Anterior cingulate cortex (tissue), 58 donors: Measurements from ENCODE around the gene CHRNB1.
"Not testable (repeated sequence)": the region's sequence is repeated elsewhere in the genome, so short reads cannot be mapped to it uniquely, and the experiment has no call there.

Experiments used
- DNase-seq, 58 donors: peaks; one replicate each; lab custom pipeline; 2025; lab: John Stamatoyannopoulos, UW

CHRNB1 gene

DNA sequence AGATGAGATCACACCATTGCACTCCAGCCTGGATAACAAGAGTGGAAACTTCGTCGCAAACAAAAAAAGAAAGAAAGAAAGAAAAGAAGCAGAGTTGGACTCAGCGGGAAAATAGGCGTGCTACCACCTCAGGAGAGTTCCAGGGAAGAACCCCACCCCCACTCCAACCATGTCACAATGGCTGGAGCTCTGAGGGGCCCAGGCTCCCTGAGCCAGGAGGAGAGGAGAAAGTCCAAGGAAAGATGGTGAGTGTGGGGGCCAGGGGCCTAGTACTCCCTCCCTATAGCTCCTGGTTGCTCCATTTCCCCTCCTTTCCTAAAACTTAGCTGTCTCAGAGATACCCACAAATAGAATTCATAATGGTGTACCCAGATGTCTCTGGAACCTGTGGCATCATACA lies 36.4 kb downstream of the CHRNB1 start, which contains the start of gene SLC35G6:
Gene SLC35G6 (plus strand): TSS at position 172 of the 400 bp plus-strand sequence. CDS start 71 bp downstream, at position 243.
- DNase-seq: not testable (repeated sequence)

DNA sequence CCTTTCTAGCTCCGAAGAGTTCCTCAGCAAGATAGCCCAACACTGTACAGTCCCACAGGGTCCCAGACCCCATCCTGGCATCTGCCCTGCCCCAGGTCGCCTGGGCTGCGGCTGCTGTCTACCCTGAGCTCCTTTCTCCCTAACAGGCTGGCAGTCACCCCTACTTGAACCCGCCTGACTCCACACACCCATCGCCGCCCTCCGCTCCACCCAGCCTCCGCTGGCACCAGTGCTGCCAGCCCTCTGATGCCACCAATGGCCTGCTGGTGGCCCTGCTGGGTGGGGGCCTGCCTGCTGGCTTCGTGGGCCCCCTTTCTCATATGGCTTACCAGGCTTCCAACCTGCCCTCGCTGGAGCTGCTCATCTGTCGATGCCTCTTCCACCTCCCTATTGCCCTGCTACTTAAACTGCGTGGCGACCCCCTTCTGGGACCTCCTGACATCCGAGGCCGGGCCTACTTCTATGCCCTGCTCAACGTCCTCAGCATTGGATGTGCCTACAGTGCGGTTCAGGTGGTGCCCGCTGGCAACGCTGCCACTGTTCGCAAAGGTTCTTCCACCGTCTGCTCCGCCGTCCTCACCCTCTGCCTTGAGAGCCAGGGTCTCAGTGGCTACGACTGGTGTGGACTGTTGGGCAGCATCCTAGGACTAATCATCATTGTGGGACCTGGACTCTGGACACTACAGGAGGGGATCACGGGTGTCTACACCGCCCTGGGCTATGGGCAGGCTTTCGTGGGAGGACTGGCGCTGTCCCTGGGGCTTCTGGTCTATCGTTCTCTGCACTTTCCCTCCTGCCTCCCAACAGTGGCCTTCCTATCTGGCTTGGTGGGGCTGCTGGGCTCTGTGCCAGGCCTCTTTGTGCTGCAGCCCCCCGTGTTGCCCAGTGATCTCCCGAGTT lies 37.2 kb downstream of the CHRNB1 start:
- not testable (repeated sequence) for DNase-seq

DNA sequence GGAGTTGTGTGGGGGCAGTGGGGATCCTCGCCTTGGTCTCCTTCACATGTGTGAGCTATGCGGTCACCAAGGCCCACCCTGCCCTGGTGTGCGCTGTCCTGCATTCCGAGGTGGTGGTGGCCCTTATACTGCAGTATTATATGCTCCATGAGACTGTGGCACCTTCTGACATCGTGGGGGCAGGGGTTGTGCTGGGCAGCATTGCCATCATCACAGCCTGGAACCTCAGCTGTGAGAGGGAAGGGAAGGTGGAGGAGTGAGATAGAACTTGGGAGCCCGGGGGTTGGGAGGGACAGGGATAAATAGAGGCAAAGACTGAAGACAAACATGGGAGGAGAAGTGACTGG lies 37.9 kb downstream of the CHRNB1 start:
- DNase-seq: not testable (repeated sequence)

DNA sequence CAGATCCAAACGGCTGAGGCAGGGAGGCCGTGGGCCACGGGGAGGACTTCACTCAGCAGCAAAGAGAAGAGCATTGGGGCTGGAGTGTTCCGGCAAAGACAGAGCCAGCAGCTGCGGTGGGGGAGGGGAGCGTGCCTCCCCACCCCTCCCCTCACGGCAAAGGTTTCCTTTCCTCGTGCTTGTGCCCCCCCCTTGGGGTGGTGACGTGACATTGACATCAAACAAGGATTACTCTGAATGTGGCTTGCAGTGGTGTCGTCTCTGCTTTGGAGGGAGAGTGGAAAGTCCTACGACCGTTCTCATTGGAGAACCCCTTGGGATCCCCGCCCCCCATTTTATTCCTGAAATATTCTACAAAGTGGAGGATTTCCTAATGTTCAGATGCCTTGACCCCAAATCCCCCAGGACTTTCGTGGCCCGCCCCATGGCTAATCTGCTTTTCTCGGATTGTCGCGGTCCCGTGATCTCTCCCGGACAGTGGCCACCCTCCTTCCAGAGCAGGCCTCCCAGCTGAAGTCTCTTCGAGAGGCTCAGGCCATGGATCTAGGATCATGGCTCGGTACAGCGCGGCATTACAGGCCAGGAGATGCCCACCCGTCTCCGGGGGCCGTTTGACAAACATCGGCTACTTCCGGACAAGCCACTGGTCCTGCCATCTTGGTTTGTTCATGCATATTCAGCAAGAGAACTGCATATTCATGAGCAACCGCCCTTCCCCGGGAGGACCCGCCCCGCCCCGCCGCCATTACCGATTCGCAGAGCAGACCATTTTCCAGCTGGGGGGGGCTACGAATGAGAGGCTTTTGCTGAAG lies 38.6 kb downstream of the CHRNB1 start:
- DNase-seq: peak; percentile 85 to 100 (median 95)

DNA sequence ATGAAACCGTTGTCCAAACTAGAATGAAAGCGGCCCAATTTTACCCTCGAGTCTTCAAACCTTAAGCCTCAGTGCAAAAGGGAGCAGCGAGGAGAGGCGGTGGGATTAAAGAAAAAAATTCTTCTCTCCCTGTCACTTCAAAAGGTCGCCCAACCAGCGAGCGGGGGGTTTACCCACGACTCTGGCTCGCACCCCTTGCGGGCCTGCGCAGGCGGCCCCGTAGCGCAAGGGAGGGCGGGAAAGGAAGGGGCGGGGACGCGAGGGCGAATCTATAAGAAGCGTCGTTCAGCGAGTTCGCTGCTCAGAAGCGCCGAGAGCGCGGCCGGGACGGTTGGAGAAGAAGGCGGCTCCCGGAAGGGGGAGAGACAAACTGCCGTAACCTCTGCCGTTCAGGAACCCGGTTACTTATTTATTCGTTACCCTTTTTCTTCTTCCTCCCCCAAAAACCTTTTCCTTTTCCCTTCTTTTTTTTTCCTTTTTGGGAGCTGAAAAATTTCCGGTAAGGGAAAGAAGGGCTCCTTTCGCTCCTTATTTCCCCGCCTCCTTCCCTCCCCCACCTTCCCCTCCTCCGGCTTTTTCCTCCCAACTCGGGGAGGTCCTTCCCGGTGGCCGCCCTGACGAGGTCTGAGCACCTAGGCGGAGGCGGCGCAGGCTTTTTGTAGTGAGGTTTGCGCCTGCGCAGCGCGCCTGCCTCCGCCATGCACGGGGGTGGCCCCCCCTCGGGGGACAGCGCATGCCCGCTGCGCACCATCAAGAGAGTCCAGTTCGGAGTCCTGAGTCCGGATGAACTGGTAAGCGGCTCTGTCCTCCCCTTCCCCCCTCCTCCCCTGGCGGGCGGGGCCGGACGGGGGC lies 39.4 kb downstream of the CHRNB1 start, which contains the start of gene POLR2A:
Gene POLR2A (plus strand): TSS at position 300 of the 852 bp plus-strand sequence.
- peak; percentile 90 to 100 (median 98) for DNase-seq

DNA sequence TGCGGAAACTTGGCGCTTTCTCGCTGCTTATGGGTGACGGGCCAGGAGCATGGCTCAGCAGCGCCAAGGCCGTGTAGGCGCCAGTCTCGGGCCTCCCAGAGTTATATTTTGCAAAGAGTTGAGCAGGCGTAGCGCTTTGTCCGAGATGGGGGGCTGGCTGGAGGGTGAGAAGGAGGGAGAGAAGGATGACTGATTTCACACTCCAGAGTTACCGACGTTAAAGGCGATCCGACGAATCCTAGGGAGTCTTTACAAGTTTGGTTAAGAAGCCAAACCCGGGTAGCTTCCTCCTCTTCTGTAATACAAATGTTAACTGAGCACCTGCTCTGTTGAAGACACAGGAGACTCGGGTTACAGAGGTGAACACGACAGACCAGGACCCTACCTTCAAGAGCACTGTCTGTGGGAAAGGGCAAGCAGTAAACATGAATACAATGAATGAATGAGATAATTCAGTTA lies 40.1 kb downstream of the CHRNB1 start:
- no peak for DNase-seq

DNA sequence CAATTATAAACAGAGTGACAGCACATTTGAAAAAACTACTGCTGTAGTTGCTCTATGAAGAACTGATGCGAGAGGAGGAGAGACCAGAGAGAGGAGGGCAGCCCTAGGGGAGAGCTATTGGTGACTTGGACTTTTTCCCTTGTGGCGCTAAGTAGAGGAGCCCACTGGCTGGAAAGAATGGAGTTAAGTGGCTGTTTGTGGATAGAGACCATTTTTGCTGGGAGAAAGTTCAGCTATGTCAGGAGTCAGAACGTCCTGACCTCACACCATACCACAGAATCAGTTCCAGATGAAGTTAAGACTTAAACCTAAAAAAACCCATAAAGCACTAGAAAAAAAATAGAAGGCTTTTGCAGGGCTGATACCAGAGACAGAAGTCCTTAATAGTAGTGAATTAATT lies 41.3 kb downstream of the CHRNB1 start:
- DNase-seq: no peak

DNA sequence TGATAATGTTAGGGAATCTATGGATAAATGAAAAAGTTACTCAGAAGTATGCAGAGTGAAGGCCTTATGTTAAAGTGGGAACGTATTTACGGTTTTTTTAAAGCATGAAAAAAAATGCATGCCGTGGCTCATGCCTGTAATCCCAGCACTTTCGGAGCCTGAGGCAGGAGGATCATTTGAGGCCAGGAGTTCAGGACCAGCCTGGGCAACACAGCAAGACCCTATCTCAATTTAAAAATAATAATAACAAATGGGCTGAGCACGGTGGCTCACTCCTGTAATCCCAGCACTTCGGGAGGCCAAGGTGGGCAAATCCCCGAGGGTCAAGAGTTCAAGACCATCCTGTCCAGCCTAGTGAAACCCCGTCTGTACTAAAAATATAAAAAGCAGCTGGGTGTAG lies 45.3 kb downstream of the CHRNB1 start:
- DNase-seq: no peak

DNA sequence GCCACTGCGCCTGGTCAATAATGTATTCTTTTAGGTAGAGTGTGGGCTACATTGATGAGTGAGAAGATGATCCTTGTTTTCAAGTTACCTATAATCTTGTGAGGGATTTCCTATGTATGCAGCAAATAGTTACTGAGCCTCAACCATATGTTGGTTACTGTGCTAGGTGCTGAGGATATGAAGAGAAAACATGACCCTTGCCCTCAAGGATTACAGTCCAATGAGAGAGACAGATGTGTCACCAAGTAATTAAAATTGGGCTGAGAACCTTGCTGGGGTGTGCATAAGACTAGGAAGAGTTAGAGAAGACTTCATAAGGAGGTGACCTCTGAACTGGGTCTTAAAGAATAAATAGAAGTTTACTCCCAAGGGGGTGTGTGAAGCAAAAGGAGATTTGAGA lies 46.7 kb downstream of the CHRNB1 start:
- no peak for DNase-seq

DNA sequence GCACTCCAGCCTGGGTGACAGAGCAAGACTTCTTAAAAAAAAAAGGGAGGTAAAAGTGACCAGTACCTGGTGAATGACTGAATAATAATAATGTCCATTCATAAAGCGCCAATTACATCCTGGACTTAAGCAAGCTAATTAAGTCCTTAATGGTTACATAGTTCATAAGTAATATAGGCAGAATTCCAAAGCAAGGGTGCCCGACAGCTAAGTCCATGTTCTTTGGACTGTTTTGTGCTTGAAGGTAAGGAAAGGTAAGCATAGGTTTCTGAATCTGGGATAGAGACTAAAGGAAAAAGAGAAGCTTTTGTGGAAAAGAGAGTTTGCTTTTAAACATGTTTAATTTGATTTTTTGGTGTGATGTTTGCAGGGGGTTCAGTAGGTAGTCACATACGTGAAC lies 49.1 kb downstream of the CHRNB1 start:
- DNase-seq: no peak

DNA sequence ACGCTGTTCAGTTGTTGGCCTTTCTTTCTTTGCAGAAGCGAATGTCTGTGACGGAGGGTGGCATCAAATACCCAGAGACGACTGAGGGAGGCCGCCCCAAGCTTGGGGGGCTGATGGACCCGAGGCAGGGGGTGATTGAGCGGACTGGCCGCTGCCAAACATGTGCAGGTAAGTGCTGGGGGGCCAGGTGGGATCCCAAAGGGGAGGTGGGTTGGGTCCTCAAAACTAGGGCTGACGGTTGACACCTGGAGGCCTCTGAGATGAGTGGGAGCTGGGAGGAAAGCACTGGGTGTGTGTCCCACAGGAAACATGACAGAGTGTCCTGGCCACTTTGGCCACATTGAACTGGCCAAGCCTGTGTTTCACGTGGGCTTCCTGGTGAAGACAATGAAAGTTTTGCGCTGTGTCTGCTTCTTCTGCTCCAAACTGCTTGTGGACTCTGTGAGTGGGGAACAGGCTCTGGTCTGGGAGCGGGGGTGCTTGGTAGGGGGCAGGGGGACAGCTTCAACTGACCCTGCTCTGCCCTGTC lies 51.1 kb downstream of the CHRNB1 start:
- DNase-seq: no peak

DNA sequence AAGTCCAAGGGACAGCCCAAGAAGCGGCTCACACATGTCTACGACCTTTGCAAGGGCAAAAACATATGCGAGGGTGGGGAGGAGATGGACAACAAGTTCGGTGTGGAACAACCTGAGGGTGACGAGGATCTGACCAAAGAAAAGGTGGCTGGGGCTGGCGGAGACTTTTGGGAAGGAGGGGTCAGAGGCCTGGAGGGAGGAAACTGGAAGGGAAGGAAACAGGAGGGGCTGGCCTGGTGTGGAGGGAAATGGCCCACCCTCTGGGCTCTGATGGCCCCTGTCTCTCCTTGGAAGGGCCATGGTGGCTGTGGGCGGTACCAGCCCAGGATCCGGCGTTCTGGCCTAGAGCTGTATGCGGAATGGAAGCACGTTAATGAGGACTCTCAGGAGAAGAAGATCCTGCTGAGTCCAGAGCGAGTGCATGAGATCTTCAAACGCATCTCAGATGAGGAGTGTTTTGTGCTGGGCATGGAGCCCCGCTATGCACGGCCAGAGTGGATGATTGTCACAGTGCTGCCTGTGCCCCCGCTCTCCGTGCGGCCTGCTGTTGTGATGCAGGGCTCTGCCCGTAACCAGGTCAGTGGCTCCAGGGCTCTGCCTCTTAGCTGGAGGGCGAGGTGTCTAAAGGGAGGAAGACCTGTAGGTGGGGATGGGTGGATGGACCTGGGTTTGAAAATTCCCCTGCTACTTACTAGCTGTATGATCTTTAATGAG lies 51.8 kb downstream of the CHRNB1 start:
- DNase-seq: no peak

DNA sequence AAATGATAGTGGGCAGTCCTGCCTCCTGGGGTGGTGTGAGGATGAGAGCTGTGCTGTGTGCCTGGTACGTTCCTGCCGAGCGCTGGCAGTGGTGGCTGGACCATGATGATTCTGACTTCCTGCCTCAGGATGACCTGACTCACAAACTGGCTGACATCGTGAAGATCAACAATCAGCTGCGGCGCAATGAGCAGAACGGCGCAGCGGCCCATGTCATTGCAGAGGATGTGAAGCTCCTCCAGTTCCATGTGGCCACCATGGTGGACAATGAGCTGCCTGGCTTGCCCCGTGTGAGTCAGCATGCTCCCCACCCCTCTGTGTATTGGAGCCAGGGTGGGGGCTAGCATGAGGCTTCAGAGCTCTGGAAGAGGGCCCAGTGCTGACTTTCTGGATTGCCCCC lies 52.4 kb downstream of the CHRNB1 start:
- no peak for DNase-seq

DNA sequence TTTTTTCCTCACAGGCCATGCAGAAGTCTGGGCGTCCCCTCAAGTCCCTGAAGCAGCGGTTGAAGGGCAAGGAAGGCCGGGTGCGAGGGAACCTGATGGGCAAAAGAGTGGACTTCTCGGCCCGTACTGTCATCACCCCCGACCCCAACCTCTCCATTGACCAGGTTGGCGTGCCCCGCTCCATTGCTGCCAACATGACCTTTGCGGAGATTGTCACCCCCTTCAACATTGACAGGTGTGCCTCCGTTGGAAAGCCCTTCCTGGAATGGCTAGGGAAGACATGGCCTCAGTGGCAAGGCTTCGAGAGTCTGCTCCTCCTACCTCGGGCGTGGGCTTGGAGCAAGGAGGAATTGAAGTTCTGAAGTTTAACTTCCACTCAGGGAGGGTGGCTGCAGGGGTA lies 52.8 kb downstream of the CHRNB1 start:
- DNase-seq: no peak

DNA sequence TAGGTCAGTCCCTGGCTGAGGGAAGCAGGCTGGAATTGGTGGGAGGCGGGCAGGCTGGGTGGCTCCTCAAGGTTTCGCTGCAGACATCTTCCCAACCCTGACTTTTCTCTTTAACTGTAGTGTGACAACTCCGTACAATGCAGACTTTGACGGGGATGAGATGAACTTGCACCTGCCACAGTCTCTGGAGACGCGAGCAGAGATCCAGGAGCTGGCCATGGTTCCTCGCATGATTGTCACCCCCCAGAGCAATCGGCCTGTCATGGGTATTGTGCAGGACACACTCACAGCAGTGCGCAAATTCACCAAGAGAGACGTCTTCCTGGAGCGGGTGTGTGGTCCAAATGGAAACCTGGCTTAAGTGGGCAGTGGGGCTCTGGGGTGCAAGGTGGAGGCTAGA lies 54.3 kb downstream of the CHRNB1 start:
- DNase-seq: no peak

DNA sequence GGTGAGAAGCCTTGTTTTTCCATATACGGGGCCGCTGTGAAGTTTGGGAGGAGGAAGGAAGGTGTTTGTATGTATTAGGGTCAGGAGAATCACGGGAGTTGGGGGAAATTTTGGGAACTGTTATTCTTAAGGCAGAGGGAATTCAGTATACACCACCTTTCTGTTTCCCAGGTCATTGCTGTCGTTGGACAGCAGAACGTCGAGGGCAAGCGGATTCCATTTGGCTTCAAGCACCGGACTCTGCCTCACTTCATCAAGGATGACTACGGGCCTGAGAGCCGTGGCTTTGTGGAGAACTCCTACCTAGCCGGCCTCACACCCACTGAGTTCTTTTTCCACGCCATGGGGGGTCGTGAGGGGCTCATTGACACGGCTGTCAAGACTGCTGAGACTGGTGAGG lies 56.9 kb downstream of the CHRNB1 start:
- no peak for DNase-seq

DNA sequence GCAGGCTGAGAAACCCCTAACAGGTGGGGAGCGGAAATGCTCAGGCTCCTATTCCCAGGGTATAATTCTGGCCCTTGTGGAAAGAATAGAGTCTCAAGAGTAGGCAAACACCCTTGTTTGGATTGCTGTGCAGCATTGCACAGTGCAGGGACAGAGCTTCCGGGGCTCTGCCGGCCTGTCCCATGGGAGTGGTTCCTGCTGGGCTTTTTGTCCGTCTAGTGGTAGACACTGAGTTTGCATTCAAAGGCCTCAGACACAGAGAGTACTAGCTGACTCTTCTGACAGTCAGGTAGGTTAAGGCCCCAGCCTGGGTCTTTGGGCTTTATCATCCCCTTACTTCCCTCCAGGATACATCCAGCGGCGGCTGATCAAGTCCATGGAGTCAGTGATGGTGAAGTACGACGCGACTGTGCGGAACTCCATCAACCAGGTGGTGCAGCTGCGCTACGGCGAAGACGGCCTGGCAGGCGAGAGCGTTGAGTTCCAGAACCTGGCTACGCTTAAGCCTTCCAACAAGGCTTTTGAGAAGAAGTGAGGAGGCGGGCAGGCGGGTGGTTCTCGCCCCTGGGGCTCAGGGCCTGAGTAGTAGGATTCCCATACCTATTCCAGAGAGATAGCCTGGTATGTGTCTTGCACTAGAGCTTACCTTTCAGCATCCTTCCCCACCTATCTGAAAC lies 57.4 kb downstream of the CHRNB1 start:
- no peak for DNase-seq

DNA sequence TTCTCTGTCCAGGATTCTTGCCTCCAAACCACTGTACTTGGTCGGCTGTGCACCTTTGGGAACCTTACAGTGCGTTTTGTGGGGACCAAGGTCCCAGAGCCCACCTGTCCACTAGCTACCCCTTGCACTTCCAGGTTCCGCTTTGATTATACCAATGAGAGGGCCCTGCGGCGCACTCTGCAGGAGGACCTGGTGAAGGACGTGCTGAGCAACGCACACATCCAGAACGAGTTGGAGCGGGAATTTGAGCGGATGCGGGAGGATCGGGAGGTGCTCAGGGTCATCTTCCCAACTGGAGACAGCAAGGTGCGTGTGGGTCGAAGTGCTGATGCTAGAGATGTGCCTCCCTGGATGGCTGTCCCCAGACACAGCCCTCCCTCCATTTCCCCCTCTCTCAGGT lies 58.1 kb downstream of the CHRNB1 start:
- no peak for DNase-seq

DNA sequence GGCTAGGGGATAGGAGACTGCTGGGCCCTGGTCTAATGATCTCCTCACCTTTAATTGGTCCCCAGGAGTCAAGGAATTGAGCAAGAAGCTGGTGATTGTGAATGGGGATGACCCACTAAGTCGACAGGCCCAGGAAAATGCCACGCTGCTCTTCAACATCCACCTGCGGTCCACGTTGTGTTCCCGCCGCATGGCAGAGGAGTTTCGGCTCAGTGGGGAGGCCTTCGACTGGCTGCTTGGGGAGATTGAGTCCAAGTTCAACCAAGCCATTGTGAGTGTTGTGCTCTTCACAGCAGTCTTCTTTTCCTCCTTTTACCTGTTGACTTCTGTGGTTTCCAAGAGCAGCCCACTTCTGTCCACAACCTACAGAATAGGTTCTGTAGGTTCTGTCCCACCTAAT lies 58.7 kb downstream of the CHRNB1 start:
- no peak for DNase-seq
